Fibroblast of pulmonary artery (primary cell): Measurements from ENCODE around the gene RBM47.

Experiments
- DNase-seq: peaks from one replicate; pipeline ENCODE4 v3.0.0-alpha.2; 2010; ENCODE audit warnings: low read depth
- H3K4me3 ChIP-seq: replicated peaks from 2 replicates; pipeline ENCODE4 v1.5.1; 2011; ENCODE audit warnings: low read depth, mild to moderate bottlenecking, control low read depth, low read length, moderate library complexity
- CTCF ChIP-seq: IDR thresholded peaks from 2 replicates; pipeline ENCODE4 v1.5.1; 2011; ENCODE audit warnings: mild to moderate bottlenecking, control low read depth, low read length, inconsistent platforms; ENCODE audit errors: missing control alignments

The RBM47 gene

GRCh38 chr4:40629401-40630334 is at the start of gene RBM47:
Gene RBM47 (minus strand): TSS chr4:40629864. CDS start chr4:40438893, 190,971 bp downstream.
- DNase-seq: peak; percentile 67
- peak within 1 kb of the TSS; percentile 75 for H3K4me3 ChIP-seq
- no peak for TF ChIP-seq CTCF

- TF ChIP-seq CTCF: no peak
- H3K4me3 ChIP-seq: no peak overlapping the region
- no peak for DNase-seq
These were observed 48.8 kb upstream of the RBM47 start for GRCh38 chr4:40678421-40678820.

GRCh38 chr4:40675166-40675565 is 45.5 kb upstream of the RBM47 start:
- no peak for TF ChIP-seq CTCF
- no peak overlapping the region for H3K4me3 ChIP-seq
- DNase-seq: no peak

- DNase-seq: peak; percentile 99
These were observed 43.2 kb upstream of the RBM47 start for GRCh38 chr4:40672528-40673522.

GRCh38 chr4:40669504-40669903 is 39.8 kb upstream of the RBM47 start:
- no peak for TF ChIP-seq CTCF
- no peak for DNase-seq
- no peak overlapping the region for H3K4me3 ChIP-seq

More at GRCh38 chr4:40672528-40673522, 43.2 kb upstream of the RBM47 start:
- no peak overlapping the region for H3K4me3 ChIP-seq
- TF ChIP-seq CTCF: no peak

GRCh38 chr4:40665842-40666241 is 36.2 kb upstream of the RBM47 start:
- no peak overlapping the region for H3K4me3 ChIP-seq
- TF ChIP-seq CTCF: no peak
- no peak for DNase-seq
